ENCODE data around the gene MIGA2.
"Not testable (repeated sequence)": the region's sequence is repeated elsewhere in the genome, so short reads cannot be mapped to it uniquely, and the experiment has no call there.

The MIGA2 gene

DNA sequence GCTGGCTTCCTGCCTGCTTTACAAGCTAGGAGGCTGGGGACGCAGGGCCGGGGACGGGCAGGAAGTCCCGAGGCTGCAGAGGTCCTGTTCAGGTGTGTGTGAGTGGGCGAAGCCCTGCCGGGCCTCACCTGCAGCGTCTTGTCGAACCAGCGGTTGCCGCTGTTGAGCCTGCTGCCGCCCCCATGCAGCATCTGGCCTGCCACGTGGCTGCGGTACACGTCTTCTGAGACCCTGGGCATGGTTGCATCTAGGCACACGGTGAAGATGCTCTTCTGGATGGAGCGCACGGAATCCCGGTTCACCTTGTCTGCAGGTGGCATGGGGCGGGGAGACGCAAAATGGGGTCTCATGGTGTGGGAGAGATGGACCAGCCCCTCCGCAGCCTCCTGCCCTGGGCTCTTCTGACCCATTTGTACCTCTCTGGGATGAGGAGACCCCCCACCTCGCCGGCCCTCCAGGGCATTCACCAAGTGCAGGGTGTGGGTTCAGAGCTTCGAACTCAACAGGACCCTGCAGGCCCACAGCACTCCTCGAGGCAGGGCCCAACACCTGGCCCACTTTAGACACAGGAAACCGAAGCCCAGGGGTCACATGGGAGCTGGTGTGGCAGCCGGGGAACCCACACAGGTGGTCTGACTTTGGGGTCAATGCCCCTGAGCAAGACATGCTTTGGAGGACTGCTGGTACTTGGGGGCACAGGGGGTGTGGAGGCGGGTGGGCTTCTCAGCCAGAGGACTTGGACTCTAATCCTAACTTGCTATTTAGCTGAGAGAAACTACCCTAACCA, 64.2 kb downstream of the MIGA2 start:
- no peak for DNase-seq (ENCODE audit: low spot score)

DNA sequence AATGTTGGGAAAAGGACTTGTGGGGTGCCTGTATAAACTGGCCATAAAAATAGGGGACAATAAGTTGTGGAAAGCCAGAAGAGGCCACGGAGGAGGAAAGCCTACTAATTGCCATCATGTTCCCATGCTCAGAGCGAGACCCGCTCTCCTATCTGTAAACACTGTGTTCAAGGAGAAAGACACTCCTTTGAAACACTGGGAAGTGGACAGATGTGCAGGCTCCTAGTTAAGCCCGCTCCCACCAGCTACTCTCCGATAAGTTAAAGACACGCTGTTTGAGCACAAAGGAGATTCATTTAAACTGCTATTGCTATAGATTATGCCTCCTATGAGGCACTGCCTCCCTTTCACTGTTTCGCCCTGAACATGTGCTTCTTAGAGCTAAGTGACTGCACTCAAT, 64.9 kb downstream of the MIGA2 start:
- no peak for DNase-seq (ENCODE audit: low spot score)

DNA sequence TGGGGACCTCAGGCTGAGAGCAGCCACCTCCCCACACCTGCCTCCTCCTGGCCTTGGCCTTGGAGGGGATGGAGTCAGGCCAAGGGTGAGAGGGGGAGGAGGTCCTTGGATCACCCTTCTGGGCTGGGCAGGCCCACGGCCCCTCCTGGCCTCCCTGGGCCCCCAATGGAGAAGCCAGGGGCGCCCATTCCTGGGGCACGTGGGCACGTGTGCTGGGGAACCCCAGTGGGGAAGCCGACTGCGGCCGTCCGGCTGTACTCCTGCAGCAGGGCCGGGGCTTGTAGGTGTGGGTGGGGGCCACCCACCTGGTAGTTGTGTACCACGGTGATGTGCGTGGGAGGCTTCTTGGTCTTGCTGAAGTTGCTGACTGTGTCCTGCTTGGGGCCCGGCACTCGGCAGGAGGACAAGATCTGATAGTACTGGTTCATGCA, 65.7 kb downstream of the MIGA2 start:
- DNase-seq (ENCODE audit: low spot score), result no peak

DNA sequence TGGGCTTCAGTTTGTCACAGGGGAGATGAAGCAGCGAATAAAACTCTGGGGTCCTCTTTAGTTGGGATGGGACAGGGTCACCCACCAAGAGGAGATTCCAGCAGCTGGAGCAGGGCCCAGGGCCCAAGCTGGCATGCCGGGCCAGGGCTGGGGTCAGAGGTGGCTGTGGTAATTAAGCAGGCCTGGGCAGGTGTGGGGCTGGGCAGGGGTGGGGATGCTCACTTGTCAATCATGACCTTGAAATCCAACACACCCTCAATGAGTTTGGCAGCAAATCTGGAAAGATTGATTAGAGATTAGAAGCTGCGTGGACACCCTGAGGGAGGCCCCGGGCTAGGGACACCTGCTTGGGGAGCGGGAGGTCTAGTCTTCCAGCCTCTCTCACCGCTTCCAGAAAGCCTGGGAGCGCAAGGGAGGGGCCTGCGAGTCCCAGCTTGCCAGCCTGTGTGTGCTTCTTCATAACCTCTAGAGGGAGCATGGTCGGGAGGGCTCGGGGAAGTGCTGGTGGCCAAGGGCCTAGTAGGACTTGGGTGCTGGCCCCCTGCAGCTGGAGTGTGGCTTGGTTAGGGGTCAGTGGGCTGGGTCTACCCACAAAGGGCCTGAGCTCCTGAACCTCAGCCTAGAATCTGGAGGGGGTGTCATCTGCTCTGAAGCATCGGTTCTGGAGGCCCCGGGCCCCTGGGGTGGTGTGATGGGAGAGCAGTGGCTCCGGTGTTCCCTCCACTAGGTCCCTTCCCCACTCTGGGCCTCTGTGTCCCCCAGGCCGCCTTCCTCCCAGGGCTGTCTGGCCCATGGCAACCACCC, 66.6 kb downstream of the MIGA2 start:
- DNase-seq (ENCODE audit: low spot score), result peak; percentile 78

DNA sequence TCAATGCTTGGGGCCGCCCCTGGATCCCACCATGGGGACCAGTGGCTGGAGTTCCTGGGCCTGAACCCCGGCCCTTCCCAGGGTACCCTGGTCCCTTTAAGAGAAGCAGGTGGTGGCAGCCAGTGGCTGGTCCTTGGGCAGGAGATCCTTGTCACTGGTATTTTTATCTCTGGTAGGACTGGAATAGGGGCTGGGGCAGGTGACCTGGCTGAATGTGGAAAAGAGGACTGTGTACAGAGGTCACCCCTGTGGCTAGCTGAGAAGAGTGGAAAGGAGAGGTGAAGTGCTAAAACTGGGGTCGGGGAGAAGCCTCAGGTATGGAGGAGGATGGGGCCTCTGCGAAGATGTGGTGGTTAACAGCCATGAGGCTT, 67.2 kb downstream of the MIGA2 start:
- no peak for DNase-seq (ENCODE audit: low spot score)

DNA sequence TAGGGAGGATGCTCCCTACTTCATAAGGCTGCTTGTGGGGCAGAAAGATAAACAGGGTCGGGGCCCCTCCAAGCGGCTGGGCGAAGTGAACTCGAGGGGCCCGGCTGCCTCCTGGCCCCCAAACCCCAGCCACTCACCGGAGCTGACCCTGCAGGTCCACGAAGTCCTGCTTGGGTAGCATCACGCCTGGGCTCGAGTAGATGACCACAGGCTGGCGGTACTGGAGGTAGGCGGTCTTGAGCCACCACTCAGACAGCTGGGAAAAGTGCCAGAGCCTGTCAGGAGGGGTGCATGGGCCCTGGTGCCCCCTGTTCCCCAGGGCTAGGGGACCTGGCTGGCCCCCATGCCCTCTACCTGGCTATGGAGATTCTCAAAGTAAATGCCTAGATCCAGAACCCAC, 67.6 kb downstream of the MIGA2 start:
- DNase-seq (ENCODE audit: low spot score), result no peak

DNA sequence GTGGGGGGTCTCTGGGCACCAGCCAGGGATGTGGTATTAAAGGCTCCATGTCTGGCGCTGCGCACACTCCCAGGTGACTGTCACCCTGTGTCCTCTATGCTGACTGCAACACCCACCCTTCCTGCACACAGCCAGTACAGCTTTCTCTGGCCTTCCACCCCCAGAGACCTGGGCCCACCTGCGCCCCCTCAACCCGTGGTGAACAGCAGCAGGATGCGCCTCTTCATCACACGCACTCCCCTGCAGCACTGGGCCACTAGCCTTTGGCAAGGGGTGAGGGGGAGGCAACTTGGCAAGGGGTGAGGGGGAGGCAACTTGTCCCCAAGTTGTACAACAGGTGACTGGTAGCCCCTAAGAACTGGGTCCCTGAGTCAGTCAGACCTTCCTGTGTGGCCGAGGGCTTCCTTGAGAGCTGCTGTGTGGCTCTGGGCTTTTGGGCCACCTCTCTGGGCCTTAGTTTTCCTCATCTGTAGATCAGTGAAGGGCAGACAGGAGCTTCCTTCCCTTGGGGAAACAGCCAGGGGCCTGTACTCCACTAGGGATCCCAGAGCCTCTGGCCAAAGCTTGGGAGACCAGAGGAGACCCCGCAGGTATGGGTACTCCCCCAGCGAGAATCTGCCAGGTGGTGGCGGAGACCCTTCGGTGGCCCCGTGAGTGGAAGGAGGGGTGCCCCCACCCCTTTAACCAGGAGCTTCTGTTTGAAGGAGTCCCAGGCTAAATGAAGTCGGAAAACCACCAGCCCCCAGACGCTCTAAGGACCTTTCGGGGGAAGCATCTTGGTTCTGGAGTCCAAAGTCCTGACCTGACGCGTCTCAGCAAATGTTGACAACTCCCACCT, 69.7 kb downstream of the MIGA2 start:
- DNase-seq (ENCODE audit: low spot score), result no peak

DNA sequence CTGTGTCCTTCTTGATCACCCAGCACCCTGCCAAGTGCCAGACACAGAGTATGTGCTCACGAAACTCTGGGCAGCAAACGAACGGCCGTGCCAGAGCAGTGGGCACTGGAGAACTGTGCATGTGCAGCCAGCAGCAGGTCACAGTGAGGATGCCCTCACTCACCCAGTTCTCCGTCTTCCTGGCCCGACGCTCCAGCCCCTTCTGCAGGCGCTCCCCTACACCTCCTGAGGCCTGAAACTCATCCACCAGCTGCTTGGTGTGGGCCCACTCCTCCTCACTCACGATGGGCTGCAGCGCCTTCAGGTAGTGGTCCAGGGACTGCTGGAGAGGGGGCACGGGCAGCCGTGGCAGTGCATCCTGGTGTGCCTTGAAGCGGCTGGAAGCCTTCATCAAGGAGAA, 71.2 kb downstream of the MIGA2 start:
- no peak for DNase-seq (ENCODE audit: low spot score)

DNA sequence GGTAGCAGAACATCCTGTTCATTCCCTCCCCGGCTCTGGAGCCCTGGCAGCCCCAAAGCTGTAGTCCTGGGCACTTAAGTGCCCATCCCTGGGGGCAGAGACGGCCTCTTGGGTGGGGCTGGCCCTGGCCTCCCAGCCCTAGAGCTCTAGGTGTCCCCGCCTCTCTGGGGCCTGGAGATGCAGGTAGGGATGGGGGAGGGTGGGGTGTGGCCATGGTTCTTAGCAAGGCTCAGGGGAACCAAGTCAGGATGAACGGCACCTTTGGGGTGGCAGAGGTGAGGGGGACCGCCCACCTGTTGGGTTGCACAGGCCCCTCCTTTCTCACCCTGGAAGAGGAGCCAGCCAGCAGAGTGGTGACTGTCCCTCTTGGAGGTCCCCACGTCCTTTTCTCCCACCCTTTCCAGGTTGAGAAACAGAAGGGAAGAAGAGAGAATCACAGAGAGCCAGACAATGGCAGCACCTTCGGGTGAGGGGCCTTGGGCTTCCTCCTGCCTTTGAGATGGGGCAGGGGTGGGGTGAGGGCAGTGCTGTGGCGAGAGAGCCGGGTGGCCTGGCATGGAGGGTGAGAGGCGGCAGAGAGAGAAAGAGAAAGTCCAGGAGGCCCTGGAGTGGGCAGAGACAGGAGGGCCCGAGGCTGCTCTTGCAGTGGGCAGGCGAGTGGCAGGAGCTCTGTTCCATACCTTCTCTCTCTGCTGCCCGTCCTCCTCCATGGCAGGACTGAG, 71.8 kb downstream of the MIGA2 start:
- no peak for DNase-seq (ENCODE audit: low spot score)

DNA sequence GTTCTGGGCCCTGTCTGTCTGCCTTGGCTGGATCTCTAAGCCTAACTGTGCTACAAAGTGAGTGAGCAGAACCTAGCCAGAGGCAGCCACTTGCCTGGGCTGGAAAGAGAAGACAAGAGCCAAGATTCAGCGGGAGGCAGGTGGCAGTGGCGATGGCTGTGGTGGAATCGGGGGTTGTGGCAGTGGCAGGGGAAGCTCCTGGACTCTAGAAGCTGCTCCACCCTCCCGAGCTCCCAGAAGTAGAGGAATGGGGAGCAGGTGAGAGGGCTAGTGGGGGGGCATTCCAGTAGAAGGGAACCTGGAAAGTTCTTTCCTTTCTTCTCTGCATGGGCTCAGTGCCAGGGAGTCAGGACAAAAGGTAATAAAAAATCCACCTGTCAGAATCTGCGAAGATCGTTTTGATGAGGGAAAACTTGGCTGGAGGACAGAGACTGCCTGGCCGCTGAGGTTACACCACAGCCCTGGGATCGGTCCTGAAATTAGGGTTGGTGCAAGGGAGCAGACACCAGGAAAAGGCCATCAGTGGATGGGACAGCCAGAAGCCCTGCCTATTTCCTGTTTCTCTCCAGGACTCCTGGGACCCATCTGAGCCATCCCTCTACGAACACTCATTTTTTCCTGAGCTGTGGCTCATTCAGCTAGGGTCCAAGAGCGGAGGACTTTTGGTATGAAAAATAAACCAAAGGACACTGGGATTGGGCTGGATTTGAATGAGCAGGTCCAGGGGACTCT, 72.5 kb downstream of the MIGA2 start:
- no peak for DNase-seq (ENCODE audit: low spot score)

DNA sequence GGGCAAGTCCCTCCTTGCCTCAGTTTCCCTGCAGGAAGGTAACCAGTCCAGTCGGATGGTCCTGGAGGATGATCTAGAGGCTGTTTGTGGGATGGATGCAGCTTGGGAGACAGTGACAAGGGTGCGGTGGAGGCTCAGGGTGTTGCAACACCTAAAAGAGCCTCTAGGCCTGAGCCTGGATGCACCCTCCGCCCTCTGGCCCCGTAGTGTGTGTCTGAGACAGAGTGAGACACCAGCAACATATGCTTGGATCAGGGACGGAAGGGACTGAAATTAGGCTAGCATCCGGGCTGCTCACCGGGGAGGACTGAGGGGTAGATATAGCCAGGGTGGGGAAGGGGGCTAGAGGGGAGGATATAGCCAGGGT, 73.1 kb downstream of the MIGA2 start:
- DNase-seq (ENCODE audit: low spot score), result peak; percentile 94

DNA sequence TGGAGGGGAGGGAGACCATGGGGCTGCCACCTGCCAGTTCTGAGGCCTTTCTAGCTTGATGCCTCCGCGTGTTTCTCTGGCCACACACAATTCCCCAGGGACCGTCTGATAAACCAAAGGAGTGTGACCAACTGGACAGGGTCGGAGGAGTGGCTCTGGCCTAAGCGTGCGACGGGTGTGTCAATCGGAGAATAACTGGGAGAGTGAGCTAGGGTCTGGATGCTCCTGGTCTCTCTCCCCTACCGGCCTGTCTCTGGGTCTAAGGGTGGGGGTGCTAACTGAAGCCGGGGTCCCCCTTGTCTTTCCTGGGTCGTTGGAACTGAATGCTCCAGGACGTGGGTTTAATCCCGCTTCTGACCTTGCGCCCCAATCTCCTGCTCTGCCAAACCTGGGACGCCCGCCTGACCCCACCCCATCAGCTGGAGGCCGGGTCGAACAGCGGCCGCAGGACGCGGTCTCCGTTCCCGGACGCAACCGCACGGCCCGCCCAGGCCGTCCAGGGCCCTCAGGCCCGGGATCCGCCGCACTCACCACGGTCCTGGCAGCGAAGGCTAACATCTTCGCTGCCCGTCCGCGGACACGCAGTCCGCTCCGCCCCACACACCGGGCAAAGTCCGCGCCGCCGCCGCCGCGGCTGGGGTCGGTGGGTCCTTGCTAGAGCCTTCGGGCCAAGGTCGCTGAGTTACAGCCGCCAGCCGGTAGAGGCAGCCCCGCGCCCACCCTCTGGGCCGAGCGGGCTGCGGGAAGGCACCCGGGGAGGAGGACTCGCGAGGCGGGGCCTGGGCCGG, 73.7 kb downstream of the MIGA2 start:
- DNase-seq (ENCODE audit: low spot score), result peak; percentile 74

DNA sequence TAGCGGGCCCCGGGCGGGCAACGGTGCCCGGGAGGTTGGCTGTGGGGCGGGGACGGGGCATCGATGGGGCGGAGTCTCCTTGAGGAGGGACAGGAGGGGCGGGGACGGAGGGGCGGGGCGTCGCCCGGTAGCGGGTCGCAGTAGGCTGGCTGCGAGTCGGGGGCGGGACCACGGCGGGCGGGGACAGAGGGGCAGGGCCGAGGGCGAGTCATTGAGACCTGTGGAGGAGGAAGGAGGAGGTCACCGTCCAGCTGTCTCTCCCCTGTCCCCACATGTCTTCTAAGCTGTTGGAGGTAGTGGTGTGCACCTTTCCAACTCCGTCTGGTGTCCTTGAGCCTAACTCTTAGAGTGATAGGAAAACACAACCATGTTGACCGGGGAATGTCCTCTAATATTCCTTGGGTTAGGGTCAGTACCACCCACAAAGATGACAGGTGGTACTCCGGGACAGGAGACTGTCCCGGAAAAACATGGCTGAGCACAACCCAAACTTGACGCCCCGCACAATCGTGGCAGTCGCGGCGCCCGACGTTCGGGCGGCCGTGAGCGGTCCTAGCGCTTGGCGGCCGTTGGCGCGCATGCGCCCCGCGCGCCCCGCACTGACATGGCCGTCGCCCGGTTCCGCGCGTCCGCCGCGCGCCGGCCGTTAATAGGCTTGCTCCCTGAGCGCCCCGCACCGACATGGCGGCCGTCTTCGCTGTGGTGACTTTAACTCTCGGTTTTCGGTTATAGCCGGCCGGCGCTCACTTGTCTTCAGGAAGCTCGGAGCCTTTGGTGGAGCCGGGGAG, 74.5 kb downstream of the MIGA2 start, which contains the start of the genes CRAT and PTPA:
CRAT (minus strand) TSS at position 54 of the 788 bp plus-strand sequence. CDS start 284 bp downstream, outside the sequence.
PTPA (plus strand) TSS at position 676 of the 788 bp plus-strand sequence. CDS start 186 bp downstream, outside the sequence.
- peak; percentile 98 for DNase-seq (ENCODE audit: low spot score)

DNA sequence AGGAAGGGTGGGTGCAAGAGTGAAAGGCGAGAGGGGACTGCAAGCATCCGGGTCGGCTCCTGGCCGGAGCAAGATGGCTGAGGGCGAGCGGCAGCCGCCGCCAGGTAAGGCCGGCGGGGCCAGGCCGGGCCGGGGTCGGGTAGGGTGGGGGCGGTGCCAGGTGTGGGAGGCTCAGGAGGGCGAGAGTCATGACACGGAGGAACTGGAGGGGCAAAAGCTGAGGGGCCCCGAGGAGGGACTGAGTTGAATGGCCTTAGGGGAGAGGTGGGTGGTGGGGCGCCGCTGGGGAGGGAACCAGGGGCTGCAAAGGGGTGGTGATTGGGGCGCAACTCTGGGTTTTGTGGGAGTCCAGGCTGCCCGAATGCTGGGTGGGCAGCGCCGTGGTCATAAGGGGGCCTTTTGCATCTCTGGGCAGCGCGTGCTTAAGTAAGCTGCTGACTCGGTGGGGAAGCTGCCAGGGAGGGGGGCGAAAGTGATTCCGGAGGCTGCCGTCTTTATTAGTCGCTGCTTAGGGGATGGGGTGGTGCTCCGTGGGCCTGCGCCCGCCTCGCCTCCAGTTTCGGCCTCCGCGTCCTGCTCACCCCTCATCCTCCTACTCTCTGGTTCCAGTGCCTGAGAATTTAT, 75.2 kb downstream of the MIGA2 start:
- DNase-seq (ENCODE audit: low spot score), result peak; percentile 84

DNA sequence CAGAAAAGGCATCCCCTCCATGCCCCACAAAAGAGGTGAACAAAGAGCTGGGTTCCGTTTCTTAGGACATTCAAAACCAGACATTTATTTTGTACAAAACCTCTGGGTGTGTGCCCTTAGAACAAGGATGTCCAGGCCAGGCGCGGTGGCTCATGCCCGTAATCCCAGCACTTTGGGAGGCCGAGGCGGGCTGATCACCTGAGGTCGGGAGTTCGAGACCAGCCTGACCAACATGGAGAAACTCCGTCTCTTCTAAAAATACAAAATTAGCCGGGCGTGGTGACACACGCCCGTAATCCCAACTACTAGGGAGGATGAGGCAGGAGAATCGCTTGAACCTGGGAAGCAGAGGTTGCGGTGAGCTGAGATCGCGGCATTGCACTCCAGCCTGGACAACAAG, 76.1 kb downstream of the MIGA2 start:
- DNase-seq (ENCODE audit: low spot score), result not testable (repeated sequence)

DNA sequence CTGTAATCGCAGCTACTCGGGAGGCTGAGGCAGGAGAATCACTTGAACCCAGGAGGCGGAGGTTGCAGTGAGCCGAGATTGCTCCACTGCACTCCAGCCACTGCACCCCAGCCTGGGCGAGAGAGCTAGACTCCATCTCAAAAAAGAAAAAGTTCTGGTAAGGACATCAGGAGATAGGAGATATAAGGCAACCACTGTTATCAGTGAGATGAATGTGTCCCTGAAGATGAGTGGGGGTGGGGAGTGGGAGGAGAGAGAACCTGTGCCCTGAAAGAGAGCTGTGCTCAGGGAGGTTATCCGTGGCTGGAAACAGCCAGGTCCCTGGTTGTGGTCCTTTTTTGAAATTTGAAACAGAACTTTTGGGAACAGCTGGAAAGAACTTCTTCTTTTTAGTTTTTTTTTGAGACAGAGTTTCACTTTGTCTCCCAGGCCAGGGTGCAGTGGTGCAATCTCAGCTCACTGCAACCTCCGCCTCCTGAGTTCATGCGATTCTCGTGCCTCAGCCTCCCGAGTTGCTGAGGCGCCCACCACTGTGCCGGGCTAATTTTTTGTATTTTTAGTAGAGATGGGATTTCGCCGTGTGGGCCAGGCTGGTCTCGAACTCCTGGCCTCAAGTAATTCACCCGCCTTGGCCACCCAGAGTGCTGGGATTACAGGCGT, 77.3 kb downstream of the MIGA2 start:
- no peak for DNase-seq (ENCODE audit: low spot score)

DNA sequence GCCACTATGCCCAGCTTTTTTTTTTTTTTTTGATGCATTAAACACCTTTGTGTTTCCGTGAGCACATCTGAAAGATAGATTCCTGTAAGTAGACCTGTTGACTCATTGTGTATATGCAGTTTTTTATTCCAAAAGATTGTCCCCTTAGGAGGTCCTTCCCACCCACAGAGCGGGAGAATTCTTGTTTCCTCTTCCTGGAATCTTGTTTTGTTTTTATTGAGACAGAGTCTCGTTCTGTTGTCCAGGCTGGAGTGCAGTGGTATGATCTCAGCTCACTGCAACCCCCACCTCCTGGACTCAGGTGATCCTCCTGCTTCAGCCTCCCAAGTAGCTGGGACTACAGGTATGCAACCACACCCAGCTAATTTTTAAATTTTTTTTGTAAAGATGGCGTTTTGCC, 82.4 kb downstream of the MIGA2 start:
- DNase-seq (ENCODE audit: low spot score), result no peak

DNA sequence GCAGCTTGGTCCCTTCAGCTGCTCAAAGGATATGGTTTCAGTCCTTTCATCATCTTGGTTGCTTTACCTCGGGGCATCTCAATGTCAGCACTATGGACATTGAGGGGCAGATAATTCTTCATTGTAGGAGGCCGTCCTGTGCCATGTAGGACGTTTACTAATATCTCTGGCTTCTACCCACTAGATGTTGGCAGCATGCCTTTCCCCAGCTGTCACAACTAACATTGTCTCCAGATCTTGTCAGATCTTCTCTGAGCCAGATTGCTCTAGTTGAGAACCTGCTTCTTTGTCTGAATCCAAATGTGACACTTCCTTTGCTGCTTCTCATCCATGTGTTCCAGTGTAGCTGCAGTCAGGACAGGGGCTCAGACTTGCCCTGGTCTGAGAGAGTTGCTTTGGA, 85.1 kb downstream of the MIGA2 start:
- DNase-seq (ENCODE audit: low spot score), result no peak
